Inferior parietal cortex (tissue), 1 donor: ENCODE measurements around the gene FAM83G.

ENCODE experiments used
- DNase-seq: peaks from one replicate; pipeline ENCODE4 v3.0.0-alpha.2; 2016; ENCODE audit errors: extremely low spot score

Gene FAM83G

GRCh38 chr17:18987862-18988545 is 16.6 kb downstream of the FAM83G start:
- DNase-seq, result no peak

GRCh38 chr17:18987230-18987610 is 17.3 kb downstream of the FAM83G start:
- DNase-seq, result no peak

GRCh38 chr17:18986541-18987229 is 17.9 kb downstream of the FAM83G start:
- no peak for DNase-seq

GRCh38 chr17:18985475-18985874 is 19.1 kb downstream of the FAM83G start:
- DNase-seq, result no peak

- DNase-seq, result no peak
Observed at GRCh38 chr17:18984273-18985114, 20.1 kb downstream of the FAM83G start.

GRCh38 chr17:18981642-18982424 is 22.7 kb downstream of the FAM83G start:
- no peak for DNase-seq

- DNase-seq, result no peak
Observed at GRCh38 chr17:18981335-18981641, 23.3 kb downstream of the FAM83G start.

GRCh38 chr17:18980682-18981334 is 23.8 kb downstream of the FAM83G start:
- DNase-seq, result no peak

GRCh38 chr17:18978655-18979054 is 25.9 kb downstream of the FAM83G start:
- no peak for DNase-seq

GRCh38 chr17:18978050-18978449 is 26.5 kb downstream of the FAM83G start:
- DNase-seq, result no peak

GRCh38 chr17:18977646-18978045 is 26.9 kb downstream of the FAM83G start:
- DNase-seq, result no peak

GRCh38 chr17:18977021-18977420 is 27.5 kb downstream of the FAM83G start:
- no peak for DNase-seq

- DNase-seq, result no peak
Observed at GRCh38 chr17:18976201-18976600, 28.4 kb downstream of the FAM83G start.

GRCh38 chr17:18975597-18975996 is 29.0 kb downstream of the FAM83G start:
- DNase-seq, result no peak

- no peak for DNase-seq
Observed at GRCh38 chr17:18974407-18975149, 30.0 kb downstream of the FAM83G start.

- DNase-seq, result no peak
Observed at GRCh38 chr17:18971801-18972200, 32.8 kb downstream of the FAM83G start.

- no peak for DNase-seq
Observed at GRCh38 chr17:18970582-18971480, 33.7 kb downstream of the FAM83G start.

- DNase-seq, result no peak
Observed at GRCh38 chr17:18968945-18969887, 35.3 kb downstream of the FAM83G start.

GRCh38 chr17:18968345-18968744 is 36.2 kb downstream of the FAM83G start:
- DNase-seq, result no peak
